T-cell (primary cell): ENCODE data around the gene USP27X. TPM values are rescaled to one million over a fixed set of nuclear protein-coding genes. Genes with fewer than 3 reads are reported as not detected.

ENCODE experiments used
- ATAC-seq, 4 experiments: fragments of 200-7000 bp in 3 of 4; fragments of 150-1000 bp in 1 of 4; cut with Tn5 transposase; replicated peaks in 1 of 4; 1 replicate in 3 of 4; 2 replicates in 1 of 4; pipeline ENCODE4 v1.10.0; 2021; ENCODE audit warnings: moderate library complexity in 3 of 4, mild to moderate bottlenecking in 2 of 4, moderate number of reproducible peaks in 1 of 4
- CTCF ChIA-PET, 2 donors: fragments of 300-600 bp; sonication (Branson Sonifier 250); formaldehyde crosslinking; loops; one replicate each; lab custom pipeline; 2022; ENCODE audit warnings: antibody characterized with exemption in 2 of 2; lab: Charles Lee
- POLR2A ChIA-PET, 2 donors: fragments of 300-600 bp; sonication (Branson Sonifier 250); formaldehyde crosslinking; loops; one replicate each; lab custom pipeline; 2022; ENCODE audit warnings: antibody characterized with exemption in 2 of 2; lab: Charles Lee
- DNase-seq, 35 experiments: peaks; one replicate each; pipeline versions ENCODE4 v3.0.0 to v3.0.0-alpha.2; 2013 to 2023
- H3K27ac ChIP-seq: one replicate; pipeline ENCODE4 v1.5.1; 2013; ENCODE audit warnings: low read length
- H3K27me3 ChIP-seq, 2 experiments: replicated peaks in 1 of 2; 1 replicate in 1 of 2; 2 replicates in 1 of 2; pipeline versions ENCODE4 v1.6.1 to v1.7.0; 2013; ENCODE audit warnings: low read length in 1 of 2, mixed read lengths in 1 of 2; ENCODE audit not compliant: control insufficient read depth in 2 of 2, insufficient read depth in 2 of 2; ENCODE audit errors: extremely low read depth in 1 of 2
- H3K36me3 ChIP-seq, 2 donors: 1 replicate in 1 of 2; 2 replicates in 1 of 2; pipeline versions ENCODE4 v1.6.1 to v1.7.0; 2013; ENCODE audit warnings: low read length in 1 of 2; ENCODE audit not compliant: control insufficient read depth in 2 of 2, insufficient read depth in 1 of 2; ENCODE audit errors: extremely low read depth in 1 of 2
- H3K4me1 ChIP-seq, 2 experiments: 1 replicate in 1 of 2; 2 replicates in 1 of 2; pipeline versions ENCODE4 v1.6.1 to v1.7.0; 2013; ENCODE audit warnings: low read length in 2 of 2, mixed read lengths in 1 of 2; ENCODE audit not compliant: insufficient read depth in 2 of 2, control insufficient read depth in 1 of 2; ENCODE audit errors: extremely low read depth in 1 of 2
- H3K4me3 ChIP-seq, 2 donors: 1 replicate in 1 of 2; 2 replicates in 1 of 2; pipeline versions ENCODE4 v1.5.1 to v1.7.0; 2013; ENCODE audit warnings: mild to moderate bottlenecking in 2 of 2, low read length in 1 of 2, moderate library complexity in 1 of 2; ENCODE audit not compliant: control insufficient read depth in 1 of 2; ENCODE audit errors: extremely low read depth in 1 of 2
- H3K9me3 ChIP-seq: 2 replicates; pipeline ENCODE4 v1.7.0; 2013
- H3K27ac Mint-ChIP-seq, 2 donors: one replicate each; pipeline ENCODE4 v1.8.0; 2020 to 2021; ENCODE audit warnings: mild to moderate bottlenecking in 2 of 2, mixed read lengths in 2 of 2
- H3K27me3 Mint-ChIP-seq, 2 donors: one replicate each; pipeline ENCODE4 v1.8.0; 2021 to 2022; ENCODE audit warnings: mixed read lengths in 2 of 2
- H3K36me3 Mint-ChIP-seq: one replicate; pipeline ENCODE4 v1.8.0; 2021; ENCODE audit warnings: mixed read lengths
- H3K4me1 Mint-ChIP-seq, 3 donors: one replicate each; pipeline ENCODE4 v1.8.0; 2020 to 2022; ENCODE audit warnings: mixed read lengths in 3 of 3, mild to moderate bottlenecking in 1 of 3
- H3K4me3 Mint-ChIP-seq, 3 donors: one replicate each; pipeline ENCODE4 v1.8.0; 2020 to 2022; ENCODE audit warnings: mild to moderate bottlenecking in 3 of 3, mixed read lengths in 3 of 3, moderate library complexity in 3 of 3
- H3K9me3 Mint-ChIP-seq, 3 donors: one replicate each; pipeline ENCODE4 v1.8.0; 2020 to 2022; ENCODE audit warnings: mixed read lengths in 3 of 3
- WGBS: methylation state at CpG from one replicate; pipeline ENCODE4 v1.1.5; 2013; ENCODE audit warnings: missing lambda C conversion rate; ENCODE audit not compliant: insufficient coverage; 5-methylcytosine and 5-hydroxymethylcytosine counted together
- total RNA-seq, 35 experiments: library from RNA in 6 of 35; stranded (reverse) in 6 of 35; fragments of 120-200 nt in 1 of 35; gene quantifications; one replicate each; pipeline versions ENCODE4 v1.2.1 to v1.2.4 and lab custom pipeline; 2013 to 2026

The USP27X gene
- total RNA-seq, 5 donors from 2014 or later (not counting 1 experiment from before 2014, with no cell fraction given) = 2.9 to 5.3 (median 3.7) TPM

DNA sequence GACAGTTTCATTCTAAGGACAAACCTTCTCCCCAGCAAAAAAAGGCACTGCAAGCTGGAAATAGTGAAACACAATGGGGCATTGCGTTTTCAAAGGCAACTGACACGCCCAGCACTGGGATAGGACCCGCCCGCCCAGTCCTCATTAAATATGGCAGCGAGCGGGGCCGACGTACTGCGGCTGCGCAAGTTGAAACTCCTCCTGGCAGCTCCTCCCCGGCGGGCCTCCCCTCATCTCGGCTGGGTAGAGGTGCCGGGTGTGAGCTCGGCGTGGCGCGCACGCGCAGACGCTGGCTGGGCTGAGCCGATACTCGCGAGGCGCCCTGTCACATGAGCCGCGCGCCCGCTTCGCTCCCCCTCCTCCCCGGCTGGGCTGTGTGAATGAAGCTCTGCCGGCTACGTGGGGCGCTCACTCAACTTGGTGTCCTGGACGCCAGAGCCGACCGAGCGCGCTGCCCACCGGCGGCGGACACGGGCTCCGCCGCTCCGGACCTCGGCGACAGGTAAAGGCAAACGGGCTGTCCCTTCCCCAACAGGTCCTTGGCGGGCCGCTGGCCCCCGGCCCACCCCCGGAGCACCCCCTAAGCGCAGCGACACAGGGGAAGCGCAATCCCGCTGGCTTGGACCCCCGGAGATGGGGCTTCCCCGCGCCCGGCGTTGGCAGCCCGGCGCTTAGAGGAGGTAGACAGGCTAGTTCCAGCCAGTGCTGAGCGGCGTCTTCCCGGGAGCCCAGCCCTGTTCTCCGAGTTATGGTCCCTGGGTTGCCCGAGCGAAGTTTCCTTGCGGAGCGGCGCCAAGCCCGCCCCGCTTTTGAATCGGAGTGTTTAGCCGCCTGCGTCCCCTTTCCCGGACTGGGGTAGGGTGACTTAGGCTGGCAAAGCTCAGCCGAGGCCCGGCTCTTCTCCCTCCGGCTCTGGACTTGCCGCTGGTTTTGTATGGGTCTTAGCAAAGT lies 43.3 kb downstream of the USP27X start, which contains the start of gene CLCN5:
CLCN5 (plus strand) TSS at position 306 of the 951 bp plus-strand sequence. CDS start 2,703 bp downstream, outside the sequence.
- DNase-seq (peak; percentile 80 to 96 (median 93)), ATAC-seq (peak; percentile 96 to 98 (median 97))
- Mint-ChIP-seq H3K27me3 (peaks cover 0 to 7% of the 10 kb centered on the region in 2 donors), H3K36me3 (peaks cover 8% of the 10 kb centered on the region), H3K4me1 (peaks cover 5 to 11% (median 10%) of the 10 kb centered on the region in 3 donors), H3K9me3 (no peaks in the 10 kb centered on the region), H3K27ac (peak within 1 kb of the TSS; percentile 72 to 73), H3K4me3 (peak within 1 kb of the TSS; percentile 74 to 80 (median 76))
- ChIA-PET CTCF (interaction anchor here in 1 of 2 donors (0.9 to 1.4 kb wide), 4 partner anchors 14 to 46 kb away, joined by 4 to 9 read pairs (median 6); partner anchors contain the start of gene USP27X), POLR2A (interaction anchor here in 1 of 2 donors (1.6 kb wide), 1 partner anchor 653 kb away, joined by 4 read pairs; no protein-coding TSS in a partner anchor)
- Histone ChIP-seq H3K9me3 (no peaks in the 10 kb centered on the region), H3K36me3 (no peaks in the 10 kb centered on the region), H3K27me3 (no peaks in the 10 kb centered on the region), H3K4me3 (peak within 1 kb of the TSS; percentile 62 to 66), H3K4me1 (peaks cover 0 to 8% of the 10 kb centered on the region in 2 experiments), H3K27ac (no peak within 1 kb of the TSS)
- under 1% methylated on average over 67 of the region's 83 CpGs for WGBS

DNA sequence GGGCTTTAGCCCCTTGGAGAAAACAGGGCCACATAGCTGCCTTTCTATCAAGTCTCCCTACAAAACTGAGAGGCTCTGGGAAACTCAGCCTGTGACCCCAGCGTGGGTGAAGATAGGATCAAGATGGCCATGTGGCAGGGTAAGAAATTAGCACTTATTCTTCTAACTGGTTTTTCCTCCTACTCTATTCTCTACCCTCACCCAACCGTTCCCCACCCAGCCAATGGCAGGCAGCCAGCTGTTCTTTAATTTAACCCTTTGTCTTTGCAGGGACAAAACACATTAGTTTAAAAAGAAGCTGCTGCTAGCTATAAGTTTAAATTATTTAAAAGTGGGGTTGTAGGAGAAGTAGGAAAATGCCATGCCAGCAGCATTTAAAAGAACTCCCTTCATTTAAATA lies 45.9 kb downstream of the USP27X start:
- Mint-ChIP-seq H3K27me3 (peaks cover 0 to 7% of the 10 kb centered on the region in 2 donors), H3K36me3 (peaks cover 8% of the 10 kb centered on the region), H3K27ac (no peak overlapping the region), H3K4me1 (peaks cover 5 to 10% (median 9%) of the 10 kb centered on the region in 3 donors), H3K4me3 (no peak overlapping the region), H3K9me3 (no peaks in the 10 kb centered on the region)
- CTCF ChIA-PET = interaction anchor here in 1 of 2 donors (0.6 kb wide), 1 partner anchor 913 kb away, joined by 5 read pairs; no protein-coding TSS in a partner anchor
- Histone ChIP-seq H3K27me3 (no peaks in the 10 kb centered on the region), H3K36me3 (no peaks in the 10 kb centered on the region), H3K9me3 (no peaks in the 10 kb centered on the region), H3K4me1 (peaks cover 0 to 8% of the 10 kb centered on the region in 2 experiments), H3K4me3 (no peak overlapping the region), H3K27ac (no peak overlapping the region)
- POLR2A ChIA-PET = interaction anchor here in 1 of 2 donors (0.6 kb wide), 1 partner anchor 11 kb away, joined by 3 read pairs; no protein-coding TSS in a partner anchor
- ATAC-seq = no peak
- no peak for DNase-seq
- no CpG with 5 or more reads among the region's 2 CpGs for WGBS

DNA sequence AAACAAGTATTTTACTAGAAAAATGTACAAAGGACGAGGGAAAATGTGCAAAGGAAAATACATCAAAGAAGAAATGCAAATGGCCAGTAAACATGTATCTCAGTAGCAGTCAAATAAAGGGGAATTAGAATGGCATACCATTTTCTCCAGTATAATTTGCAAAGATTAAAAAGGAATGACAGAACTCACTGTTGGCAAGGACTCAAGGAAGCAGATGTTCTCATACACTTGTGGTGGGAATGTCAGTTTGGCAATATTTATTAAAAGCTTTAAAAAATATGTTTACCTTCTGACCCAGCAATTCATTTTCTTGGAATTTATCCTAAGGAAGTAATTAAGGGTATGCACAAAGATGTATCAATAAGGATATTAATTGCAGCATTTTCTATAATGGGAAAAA lies 50.8 kb downstream of the USP27X start:
- no peaks in the 10 kb centered on the region for H3K4me1 Mint-ChIP-seq
- H3K36me3 ChIP-seq = no peaks in the 10 kb centered on the region
- ChIA-PET CTCF (no interaction called here), POLR2A (no interaction called here)
- no peaks in the 10 kb centered on the region for H3K4me1 ChIP-seq
- no peak overlapping the region for H3K27ac Mint-ChIP-seq
- no peak for ATAC-seq
- H3K9me3 Mint-ChIP-seq = no peaks in the 10 kb centered on the region
- DNase-seq = no peak
- no peaks in the 10 kb centered on the region for H3K9me3 ChIP-seq
- no peaks in the 10 kb centered on the region for H3K27me3 ChIP-seq
- H3K4me3 Mint-ChIP-seq = no peak overlapping the region
- H3K27ac ChIP-seq = no peak overlapping the region
- H3K27me3 Mint-ChIP-seq = peaks cover 0 to 3% of the 10 kb centered on the region in 2 donors
- no peak overlapping the region for H3K4me3 ChIP-seq
- H3K36me3 Mint-ChIP-seq = peaks cover 8% of the 10 kb centered on the region
- WGBS = no CpG with 5 or more reads among the region's 1 CpG

Other genes starting within 250 kb of the USP27X start
- gene PAGE1, start 183.5 kb upstream of the USP27X start, total RNA-seq = not detected
- gene PAGE4, start 50.2 kb upstream of the USP27X start, total RNA-seq = not detected
- 1 to 10 TPM; 1.4 to 2.3 (median 2.2) TPM for gene CLCN5, start 43.1 kb downstream of the USP27X start, total RNA-seq